ENCODE measurements around the gene TNS3.
A peak's percentile ranks its signal among the peaks of the same experiment; 100 is the strongest.
"Not testable (repeated sequence)": the region's sequence is repeated elsewhere in the genome, so short reads cannot be mapped to it uniquely, and the experiment has no call there.

The TNS3 gene

GRCh38 chr7:47602272-47603004 lies 20.5 kb upstream of the TNS3 start:
- no peak for DNase-seq

GRCh38 chr7:47601881-47602249 lies 20.0 kb upstream of the TNS3 start:
- no peak for DNase-seq

GRCh38 chr7:47601119-47601880 lies 19.4 kb upstream of the TNS3 start:
- peak; percentile 49 to 62 for DNase-seq

- DNase-seq: no peak
Observed at GRCh38 chr7:47600199-47601118, 18.5 kb upstream of the TNS3 start.

- DNase-seq: no peak
Observed at GRCh38 chr7:47597379-47597778, 15.5 kb upstream of the TNS3 start.

- no peak for DNase-seq
Observed at GRCh38 chr7:47596502-47597202, 14.7 kb upstream of the TNS3 start.

- DNase-seq: no peak
Observed at GRCh38 chr7:47594406-47594805, 12.5 kb upstream of the TNS3 start.

GRCh38 chr7:47591655-47592572 lies 10.0 kb upstream of the TNS3 start:
- no peak for DNase-seq

GRCh38 chr7:47591089-47591654 lies 9.3 kb upstream of the TNS3 start:
- DNase-seq: no peak

GRCh38 chr7:47590215-47590614 lies 8.3 kb upstream of the TNS3 start:
- not testable (repeated sequence) for DNase-seq

- DNase-seq: peak; percentile 86 to 95
Observed at GRCh38 chr7:47588704-47589225, 6.9 kb upstream of the TNS3 start.

GRCh38 chr7:47587976-47588375 lies 6.1 kb upstream of the TNS3 start:
- no peak for DNase-seq

GRCh38 chr7:47587351-47587750 lies 5.4 kb upstream of the TNS3 start:
- DNase-seq: peak; percentile 67 to 74

- DNase-seq: no peak
Observed at GRCh38 chr7:47586925-47587324, 5.0 kb upstream of the TNS3 start.

GRCh38 chr7:47586161-47586670 lies 4.3 kb upstream of the TNS3 start:
- not testable (repeated sequence) for DNase-seq

GRCh38 chr7:47584536-47584895 lies 2.6 kb upstream of the TNS3 start:
- no peak for DNase-seq

- no peak for DNase-seq
Observed at GRCh38 chr7:47583739-47584535, 2.0 kb upstream of the TNS3 start.

- DNase-seq: no peak
Observed at GRCh38 chr7:47582764-47583738, 1.1 kb upstream of the TNS3 start.

- no peak for DNase-seq
Observed at GRCh38 chr7:47581438-47581803, 490 bp downstream of the TNS3 start.

All from inflammatory macrophage treated with lipopolysaccharide for 1 hour (primary cell).